ENCODE measurements around the gene NFASC. TPM values are rescaled to one million over a fixed set of nuclear protein-coding genes. Genes with fewer than 3 reads are reported as not detected.

The NFASC gene
- total RNA-seq, 1 experiment from 2014 or later, result not detected

GRCh38 chr1:205013683-205014367, 143.2 kb downstream of the NFASC start:
- no peak for TF ChIP-seq CTCF (IDR thresholded peaks at IDR 0.05; ENCODE audit: unreplicated experiment)
- Mint-ChIP-seq H3K4me1 (ENCODE audit: low read depth, unreplicated experiment) (no peaks in the 10 kb centered on the region), H3K9me3 (ENCODE audit: low read depth, unreplicated experiment) (no peaks in the 10 kb centered on the region), H3K27me3 (ENCODE audit: unreplicated experiment) (peaks cover 94% of the 10 kb centered on the region), H3K4me3 (ENCODE audit: low read depth, unreplicated experiment) (no peak overlapping the region), H3K36me3 (ENCODE audit: insufficient read depth, unreplicated experiment) (no peaks in the 10 kb centered on the region), H3K27ac (ENCODE audit: unreplicated experiment) (no peak overlapping the region)
- DNase-seq, result no peak
- intact Hi-C loops (cut with micrococcal nuclease; ENCODE audit: unreplicated experiment), result no loop called here
- BruUV-seq (replicated peaks), result no TSS peak
- CTCF ChIA-PET, result interaction anchor here (0.5 kb wide), 1 partner anchor 1966 kb away, joined by 6 read pairs; no protein-coding TSS in a partner anchor

- BruUV-seq (replicated peaks), result no TSS peak
- Mint-ChIP-seq H3K4me3 (ENCODE audit: low read depth, unreplicated experiment) (no peak overlapping the region), H3K27ac (ENCODE audit: unreplicated experiment) (no peak overlapping the region), H3K36me3 (ENCODE audit: insufficient read depth, unreplicated experiment) (no peaks in the 10 kb centered on the region), H3K27me3 (ENCODE audit: unreplicated experiment) (peaks cover 94% of the 10 kb centered on the region), H3K9me3 (ENCODE audit: low read depth, unreplicated experiment) (no peaks in the 10 kb centered on the region), H3K4me1 (ENCODE audit: low read depth, unreplicated experiment) (no peaks in the 10 kb centered on the region)
- CTCF ChIA-PET, result no interaction called here
- intact Hi-C loops (cut with micrococcal nuclease; ENCODE audit: unreplicated experiment), result no loop called here
- TF ChIP-seq CTCF (IDR thresholded peaks at IDR 0.05; ENCODE audit: unreplicated experiment), result no peak
- no peak for DNase-seq
Observed at GRCh38 chr1:205014783-205015182, 144.1 kb downstream of the NFASC start.

GRCh38 chr1:205015241-205015640, 144.6 kb downstream of the NFASC start:
- Mint-ChIP-seq H3K27ac (ENCODE audit: unreplicated experiment) (no peak overlapping the region), H3K4me1 (ENCODE audit: low read depth, unreplicated experiment) (no peaks in the 10 kb centered on the region), H3K9me3 (ENCODE audit: low read depth, unreplicated experiment) (no peaks in the 10 kb centered on the region), H3K36me3 (ENCODE audit: insufficient read depth, unreplicated experiment) (no peaks in the 10 kb centered on the region), H3K27me3 (ENCODE audit: unreplicated experiment) (peaks cover 94% of the 10 kb centered on the region), H3K4me3 (ENCODE audit: low read depth, unreplicated experiment) (no peak overlapping the region)
- BruUV-seq (replicated peaks), result no TSS peak
- no peak for DNase-seq
- CTCF ChIA-PET, result no interaction called here
- TF ChIP-seq CTCF (IDR thresholded peaks at IDR 0.05; ENCODE audit: unreplicated experiment), result no peak
- intact Hi-C loops (cut with micrococcal nuclease; ENCODE audit: unreplicated experiment), result no loop called here

- no TSS peak for BruUV-seq (replicated peaks)
- CTCF ChIA-PET, result no interaction called here
- Mint-ChIP-seq H3K4me1 (ENCODE audit: low read depth, unreplicated experiment) (no peaks in the 10 kb centered on the region), H3K36me3 (ENCODE audit: insufficient read depth, unreplicated experiment) (no peaks in the 10 kb centered on the region), H3K27ac (ENCODE audit: unreplicated experiment) (no peak overlapping the region), H3K9me3 (ENCODE audit: low read depth, unreplicated experiment) (no peaks in the 10 kb centered on the region), H3K27me3 (ENCODE audit: unreplicated experiment) (peaks cover 100% of the 10 kb centered on the region), H3K4me3 (ENCODE audit: low read depth, unreplicated experiment) (no peak overlapping the region)
- intact Hi-C loops (cut with micrococcal nuclease; ENCODE audit: unreplicated experiment), result no loop called here
- no peak for TF ChIP-seq CTCF (IDR thresholded peaks at IDR 0.05; ENCODE audit: unreplicated experiment)
- DNase-seq, result no peak
Observed at GRCh38 chr1:205016075-205016474, 145.4 kb downstream of the NFASC start.

Data from Calu3 (cell line).